WERI-Rb-1 (cell line): ENCODE data around the gene COL5A1.

Experiments
- DNase-seq: peaks from one replicate; pipeline ENCODE4 v3.0.0-alpha.2; 2020
- H3K27ac ChIP-seq: fragments of 250-450 bp; sonication (Bioruptor Pico); 2 replicates; pipeline ENCODE4 v1.5.1; 2020; ENCODE audit warnings: mild to moderate bottlenecking, moderate library complexity
- H3K27me3 ChIP-seq: fragments of 250-450 bp; sonication (Bioruptor Pico); 2 replicates; pipeline ENCODE4 v1.5.1; 2021; ENCODE audit warnings: mild to moderate bottlenecking, low read depth, moderate library complexity; ENCODE audit not compliant: insufficient read depth, severe bottlenecking
- H3K36me3 ChIP-seq: fragments of 250-450 bp; sonication (Bioruptor Pico); 2 replicates; pipeline ENCODE4 v1.5.1; 2020; ENCODE audit warnings: mild to moderate bottlenecking, moderate library complexity
- H3K4me3 ChIP-seq: 2 replicates; pipeline ENCODE4 v1.5.1; 2011; ENCODE audit warnings: low read depth, mild to moderate bottlenecking, control low read depth, low read length
- H3K9me3 ChIP-seq: fragments of 250-450 bp; sonication (Bioruptor Pico); 2 replicates; pipeline ENCODE4 v1.5.1; 2021; ENCODE audit warnings: mild to moderate bottlenecking, moderate library complexity; ENCODE audit not compliant: severe bottlenecking
- CTCF ChIP-seq: IDR thresholded peaks from 2 replicates; pipeline ENCODE4 v1.5.1; 2011; ENCODE audit warnings: low read depth, mild to moderate bottlenecking, control low read depth, inconsistent platforms, low read length

Gene COL5A1

GRCh38 chr9:134614256-134614655, 27.3 kb upstream of the COL5A1 start:
- Histone ChIP-seq H3K4me3 (no peak overlapping the region), H3K27ac (no peak overlapping the region), H3K36me3 (no peaks in the 10 kb centered on the region), H3K27me3 (no peaks in the 10 kb centered on the region), H3K9me3 (peaks cover 18% of the 10 kb centered on the region)
- no peak for DNase-seq
- TF ChIP-seq CTCF = no peak

GRCh38 chr9:134616341-134616740, 25.3 kb upstream of the COL5A1 start:
- H3K36me3 ChIP-seq = no peaks in the 10 kb centered on the region
- no peak for TF ChIP-seq CTCF
- no peak overlapping the region for H3K4me3 ChIP-seq
- no peak overlapping the region for H3K27ac ChIP-seq
- H3K9me3 ChIP-seq = peaks cover 34% of the 10 kb centered on the region
- DNase-seq = no peak
- no peaks in the 10 kb centered on the region for H3K27me3 ChIP-seq

GRCh38 chr9:134617246-134617645, 24.4 kb upstream of the COL5A1 start:
- peaks cover 30% of the 10 kb centered on the region for H3K9me3 ChIP-seq
- H3K27me3 ChIP-seq = no peaks in the 10 kb centered on the region
- peak; percentile 1 for DNase-seq
- no peak overlapping the region for H3K4me3 ChIP-seq
- H3K27ac ChIP-seq = no peak overlapping the region
- TF ChIP-seq CTCF = no peak
- no peaks in the 10 kb centered on the region for H3K36me3 ChIP-seq

GRCh38 chr9:134617836-134618162, 23.8 kb upstream of the COL5A1 start:
- Histone ChIP-seq H3K36me3 (no peaks in the 10 kb centered on the region), H3K4me3 (no peak overlapping the region), H3K27me3 (no peaks in the 10 kb centered on the region), H3K9me3 (peaks cover 27% of the 10 kb centered on the region), H3K27ac (no peak overlapping the region)
- no peak for TF ChIP-seq CTCF
- DNase-seq = peak; percentile 2

- H3K27ac ChIP-seq = no peak overlapping the region
- no peaks in the 10 kb centered on the region for H3K36me3 ChIP-seq
- TF ChIP-seq CTCF = no peak
- no peak overlapping the region for H3K4me3 ChIP-seq
- no peak for DNase-seq
- H3K27me3 ChIP-seq = no peaks in the 10 kb centered on the region
- peaks cover 27% of the 10 kb centered on the region for H3K9me3 ChIP-seq
Observed at GRCh38 chr9:134618163-134618832, 23.3 kb upstream of the COL5A1 start.

GRCh38 chr9:134618833-134619447, 22.7 kb upstream of the COL5A1 start:
- Histone ChIP-seq H3K27me3 (no peaks in the 10 kb centered on the region), H3K9me3 (peaks cover 23% of the 10 kb centered on the region), H3K4me3 (no peak overlapping the region), H3K27ac (peak overlapping the region; percentile 39), H3K36me3 (no peaks in the 10 kb centered on the region)
- no peak for TF ChIP-seq CTCF
- no peak for DNase-seq
